ENCODE results near the gene INVS. TPM values are rescaled to one million over a fixed set of nuclear protein-coding genes. Genes with fewer than 3 reads are reported as not detected.

INVS gene
- polyA plus RNA-seq, 1 of the 3 experiments (the other 2 are of a cell fraction) = 8.1 TPM

DNA sequence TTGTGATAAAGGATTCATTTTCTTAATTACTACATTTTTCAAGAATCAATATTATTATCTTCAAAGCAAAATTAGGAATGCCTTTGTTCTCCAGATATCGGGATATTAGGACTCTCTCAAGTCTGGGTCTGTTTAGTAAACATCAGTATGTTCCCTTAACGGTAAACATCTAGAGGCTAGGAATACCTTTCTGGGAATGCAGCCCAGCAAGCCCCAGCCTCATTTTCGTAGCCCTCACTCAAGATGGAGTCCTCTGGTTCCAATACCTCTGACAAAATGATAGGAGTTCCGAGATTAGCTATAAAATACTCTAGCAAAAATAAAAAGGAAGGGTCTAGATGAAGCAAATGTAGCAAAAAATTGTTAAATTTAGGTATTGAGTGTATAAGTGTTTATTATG, 169.2 kb downstream of the INVS start:
- Histone ChIP-seq H2AFZ (ENCODE audit: low read depth) (no peak overlapping the region), H4K20me1 (ENCODE audit: insufficient read depth) (no peaks in the 10 kb centered on the region), H3K4me3 (ENCODE audit: low read depth in 2 of 2, low read length in 1 of 2) (no peak overlapping the region), H3K4me1 (ENCODE audit: control insufficient read depth in 1 of 2, insufficient read depth in 2 of 2, low read depth in 1 of 2, low read length in 1 of 2) (no peaks in the 10 kb centered on the region), H3F3A (replicated peaks; ENCODE audit: insufficient read depth) (no peaks in the 10 kb centered on the region), H3K27ac (ENCODE audit: low read depth in 2 of 2, low read length in 1 of 2) (no peak overlapping the region), H3K27me3 (ENCODE audit: insufficient read depth) (no peaks in the 10 kb centered on the region), H3K4me2 (no peak overlapping the region), H3K9ac (no peak overlapping the region), H3K9me2 (no peaks in the 10 kb centered on the region), H3K36me3 (replicated peaks in 1 of 2; ENCODE audit: control insufficient read depth in 1 of 2, insufficient read depth in 2 of 2, low read length in 1 of 2) (peaks cover 11 to 32% of the 10 kb centered on the region in 2 experiments), H3K9me3 (no peaks in the 10 kb centered on the region), H3K79me2 (ENCODE audit: insufficient read depth) (no peaks in the 10 kb centered on the region)
- TF ChIP-seq, protein P1, sequence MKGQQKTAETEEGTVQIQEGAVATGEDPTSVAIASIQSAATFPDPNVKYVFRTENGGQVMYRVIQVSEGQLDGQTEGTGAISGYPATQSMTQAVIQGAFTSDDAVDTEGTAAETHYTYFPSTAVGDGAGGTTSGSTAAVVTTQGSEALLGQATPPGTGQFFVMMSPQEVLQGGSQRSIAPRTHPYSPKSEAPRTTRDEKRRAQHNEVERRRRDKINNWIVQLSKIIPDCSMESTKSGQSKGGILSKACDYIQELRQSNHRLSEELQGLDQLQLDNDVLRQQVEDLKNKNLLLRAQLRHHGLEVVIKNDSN (IDR thresholded peaks at IDR 0.05; ENCODE audit: borderline replicate concordance, low read depth) = no peak
- TF ChIP-seq EP300 (IDR thresholded peaks at IDR 0.05; ENCODE audit: borderline replicate concordance in 1 of 2, low read depth in 1 of 2, low read length in 1 of 2) (no peak), FOXM1 (IDR thresholded peaks at IDR 0.05; ENCODE audit: low read depth) (no peak), TAF1 (IDR thresholded peaks at IDR 0.05; ENCODE audit: borderline replicate concordance, low read depth, low read length) (no peak), MXI1 (IDR thresholded peaks at IDR 0.05; ENCODE audit: low read depth, low read length) (no peak), CHD2 (IDR thresholded peaks at IDR 0.05; ENCODE audit: low read length, partially characterized antibody) (no peak), NFIC (IDR thresholded peaks at IDR 0.05; ENCODE audit: borderline replicate concordance) (no peak), ELF1 (IDR thresholded peaks at IDR 0.05) (no peak), YY1 (IDR thresholded peaks at IDR 0.05; ENCODE audit: low read depth) (no peak), RAD21 (IDR thresholded peaks at IDR 0.05; ENCODE audit: low read length) (no peak)
- TF ChIP-seq, protein P2, sequence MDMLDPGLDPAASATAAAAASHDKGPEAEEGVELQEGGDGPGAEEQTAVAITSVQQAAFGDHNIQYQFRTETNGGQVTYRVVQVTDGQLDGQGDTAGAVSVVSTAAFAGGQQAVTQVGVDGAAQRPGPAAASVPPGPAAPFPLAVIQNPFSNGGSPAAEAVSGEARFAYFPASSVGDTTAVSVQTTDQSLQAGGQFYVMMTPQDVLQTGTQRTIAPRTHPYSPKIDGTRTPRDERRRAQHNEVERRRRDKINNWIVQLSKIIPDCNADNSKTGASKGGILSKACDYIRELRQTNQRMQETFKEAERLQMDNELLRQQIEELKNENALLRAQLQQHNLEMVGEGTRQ (IDR thresholded peaks at IDR 0.05; ENCODE audit: borderline replicate concordance, low read depth, low read length) = no peak
- DNase-seq = no peak
- 98% methylated on average over 4 of the region's 4 CpGs for WGBS (ENCODE audit: low lambda C conversion rate)
- CTCF ChIA-PET = no interaction called here
- POLR2A ChIA-PET = no interaction called here

DNA sequence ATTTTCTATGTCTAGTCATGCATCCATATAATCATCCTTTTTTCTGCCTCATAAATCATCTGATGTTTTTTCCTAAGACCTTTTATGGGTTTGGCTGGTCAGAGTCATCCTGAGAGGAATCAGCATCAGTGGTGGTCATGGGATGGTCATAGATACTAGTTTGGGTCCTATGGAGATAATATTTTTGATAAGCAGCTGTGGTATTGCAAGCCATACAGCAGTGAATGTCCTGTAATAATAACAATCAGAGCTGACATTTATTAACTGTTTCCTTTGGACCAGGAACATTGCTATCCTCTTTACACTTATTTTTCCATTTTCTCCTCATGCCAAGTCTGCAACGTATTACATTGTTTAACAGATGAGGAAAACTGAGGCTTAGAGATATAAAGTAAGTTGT, 170.6 kb downstream of the INVS start:
- ChIA-PET POLR2A (no interaction called here), CTCF (no interaction called here)

More for the DNA sequence above, 170.6 kb downstream of the INVS start:
- no peaks in the 10 kb centered on the region for H3K27me3 ChIP-seq (ENCODE audit: insufficient read depth)
- H3K4me3 ChIP-seq (ENCODE audit: low read depth in 2 of 2, low read length in 1 of 2) = no peak overlapping the region
- no peaks in the 10 kb centered on the region for H3K4me1 ChIP-seq (ENCODE audit: control insufficient read depth in 1 of 2, insufficient read depth in 2 of 2, low read depth in 1 of 2, low read length in 1 of 2)
- TF ChIP-seq FOXM1 (IDR thresholded peaks at IDR 0.05; ENCODE audit: low read depth) (no peak), NFIC (IDR thresholded peaks at IDR 0.05; ENCODE audit: borderline replicate concordance) (no peak), EZH2phosphoT487 (IDR thresholded peaks at IDR 0.05; ENCODE audit: borderline replicate concordance, low read depth) (no peak), SIN3A (IDR thresholded peaks at IDR 0.05; ENCODE audit: borderline replicate concordance, low read depth, low read length) (no peak), YY1 (IDR thresholded peaks at IDR 0.05; ENCODE audit: low read depth) (no peak), GATA2 (CRISPR knock-in tag; IDR thresholded peaks at IDR 0.05) (no peak)
- H3K9ac ChIP-seq = no peak overlapping the region
- H3K27ac ChIP-seq (ENCODE audit: low read depth in 2 of 2, low read length in 1 of 2) = no peak overlapping the region
- H3F3A ChIP-seq (replicated peaks; ENCODE audit: insufficient read depth) = no peaks in the 10 kb centered on the region
- no peaks in the 10 kb centered on the region for H3K9me3 ChIP-seq
- no peaks in the 10 kb centered on the region for H4K20me1 ChIP-seq (ENCODE audit: insufficient read depth)
- H3K36me3 ChIP-seq (replicated peaks in 1 of 2; ENCODE audit: control insufficient read depth in 1 of 2, insufficient read depth in 2 of 2, low read length in 1 of 2) = peaks cover 11 to 36% of the 10 kb centered on the region in 2 experiments
- H3K79me2 ChIP-seq (ENCODE audit: insufficient read depth) = no peaks in the 10 kb centered on the region; the same call in 1 of the 2 replicates
- no peaks in the 10 kb centered on the region for H3K9me2 ChIP-seq
- H2AFZ ChIP-seq (ENCODE audit: low read depth) = no peak overlapping the region
- 91% methylated on average over 1 of the region's 1 CpG for WGBS (ENCODE audit: low lambda C conversion rate)
- DNase-seq = no peak
- H3K4me2 ChIP-seq = no peak overlapping the region

Data from SK-N-SH (cell line).